ENCODE results near the gene SEMA3E. TPM values are rescaled to one million over a fixed set of nuclear protein-coding genes. Genes with fewer than 3 reads are reported as not detected.

The SEMA3E gene
- total RNA-seq, 1 donor from 2014 or later = 0.24 TPM

DNA sequence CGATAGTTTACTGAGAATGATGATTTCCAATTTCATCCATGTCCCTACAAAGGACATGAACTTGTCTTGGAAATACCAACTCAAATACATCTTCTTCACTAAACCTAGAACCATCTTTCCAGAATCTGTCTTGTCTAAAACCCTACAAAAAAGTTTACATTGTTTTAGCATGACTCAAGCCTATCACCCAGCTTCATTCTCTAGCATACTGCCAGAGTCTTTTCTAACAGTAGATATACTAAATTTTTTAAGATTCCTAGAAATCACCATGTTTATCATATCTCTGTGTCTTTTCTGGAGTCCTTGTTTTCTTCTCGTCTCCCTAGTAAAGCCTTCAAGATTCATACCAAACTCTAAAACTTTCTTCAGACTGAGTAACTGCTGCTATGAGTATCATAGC, 129.7 kb downstream of the SEMA3E start:
- ATAC-seq (no peak), DNase-seq (ENCODE audit: missing footprints) (no peak)
- intact Hi-C loops (cut with DNase I) = no loop called here

DNA sequence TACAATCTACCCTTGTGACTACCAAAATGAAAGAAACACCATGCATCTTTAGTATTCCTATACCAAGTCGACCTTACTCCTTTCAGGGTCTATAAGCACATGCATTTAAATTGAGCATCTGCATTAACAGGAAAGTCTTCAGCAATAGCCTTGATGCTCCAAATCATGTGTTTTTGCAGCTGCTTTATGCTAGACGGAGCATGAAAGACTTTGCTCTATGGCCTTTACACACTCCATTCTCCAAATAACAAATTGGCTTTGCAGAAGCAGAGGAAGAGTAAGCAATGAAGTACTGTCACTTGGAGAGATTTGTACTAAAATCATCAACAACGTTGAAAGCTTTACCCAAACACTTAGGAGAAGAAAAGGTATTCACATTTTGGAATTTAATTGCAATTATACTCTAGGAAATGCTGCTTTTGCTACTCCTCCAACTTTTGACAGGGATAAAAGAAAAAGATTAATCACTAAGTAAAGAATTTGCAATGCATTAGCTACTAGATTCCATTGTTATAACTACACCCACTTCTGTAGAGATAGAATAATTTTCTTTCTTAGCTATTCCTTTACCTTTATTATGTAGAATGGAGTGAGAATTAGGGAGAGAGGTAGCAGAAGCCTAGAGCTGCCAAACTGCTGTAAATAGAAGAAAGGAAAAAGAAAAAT, 131.8 kb downstream of the SEMA3E start:
- DNase-seq (ENCODE audit: missing footprints) = no peak

DNA sequence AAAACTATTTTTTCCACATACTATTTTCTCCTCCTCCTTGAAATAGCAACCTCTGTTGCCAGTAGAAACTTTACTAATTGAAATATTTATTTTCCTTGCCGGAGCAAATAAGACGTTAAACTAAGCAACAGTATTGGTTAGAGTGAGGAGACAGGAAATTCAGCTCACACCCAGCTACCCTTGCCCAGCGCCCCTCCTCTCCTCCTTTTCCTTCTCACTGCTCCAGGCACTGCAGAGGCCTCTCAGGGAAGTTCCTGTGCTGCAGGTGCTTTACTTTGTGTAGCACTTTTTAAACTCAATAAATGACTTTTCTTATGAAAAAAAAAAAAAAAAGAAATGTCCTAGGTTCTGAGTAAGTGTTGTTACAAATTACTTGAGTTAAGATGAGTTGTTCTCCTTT, 134.0 kb downstream of the SEMA3E start:
- DNase-seq (ENCODE audit: missing footprints) (no peak), ATAC-seq (no peak)
- intact Hi-C loops (cut with DNase I) = no loop called here

More for the DNA sequence above, 131.8 kb downstream of the SEMA3E start:
- intact Hi-C loops (cut with DNase I) = no loop called here
- ATAC-seq = no peak

DNA sequence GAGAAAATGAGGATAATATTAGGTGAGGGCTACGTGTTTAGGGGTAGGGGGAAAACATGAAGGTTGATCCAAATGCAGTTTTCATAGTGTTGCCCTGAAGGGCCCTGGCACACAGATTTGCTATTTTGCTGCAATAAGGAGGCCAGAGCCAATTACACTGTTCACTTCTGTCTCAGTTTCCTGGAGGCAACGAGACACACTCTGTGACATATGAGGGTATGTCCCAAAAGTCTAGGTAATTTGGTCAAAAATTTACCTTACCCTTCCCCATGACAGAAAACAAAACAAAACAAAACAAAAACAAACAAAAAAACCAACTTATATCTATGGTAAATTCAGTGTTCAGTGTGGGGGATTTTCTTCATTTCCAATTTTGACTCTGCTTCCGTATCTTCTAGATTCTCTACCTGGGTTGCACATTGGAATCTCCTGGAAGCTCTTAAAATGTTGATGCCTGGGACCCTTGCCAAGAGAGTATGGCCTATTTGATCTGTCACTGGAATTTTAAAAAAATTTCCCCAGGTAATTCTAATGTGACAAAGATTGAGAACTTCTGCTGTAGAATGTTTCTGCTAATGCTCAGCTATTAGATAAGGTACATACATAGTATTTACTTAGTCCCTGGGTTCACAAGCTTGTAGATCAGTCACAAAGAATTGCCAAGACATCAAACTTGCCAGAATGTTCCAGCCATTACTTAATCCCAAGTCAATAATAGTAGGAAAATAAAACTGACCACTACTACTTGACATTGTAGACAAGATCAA, 139.5 kb downstream of the SEMA3E start:
- intact Hi-C loops (cut with DNase I) = no loop called here
- DNase-seq (ENCODE audit: missing footprints) (no peak), ATAC-seq (no peak)

DNA sequence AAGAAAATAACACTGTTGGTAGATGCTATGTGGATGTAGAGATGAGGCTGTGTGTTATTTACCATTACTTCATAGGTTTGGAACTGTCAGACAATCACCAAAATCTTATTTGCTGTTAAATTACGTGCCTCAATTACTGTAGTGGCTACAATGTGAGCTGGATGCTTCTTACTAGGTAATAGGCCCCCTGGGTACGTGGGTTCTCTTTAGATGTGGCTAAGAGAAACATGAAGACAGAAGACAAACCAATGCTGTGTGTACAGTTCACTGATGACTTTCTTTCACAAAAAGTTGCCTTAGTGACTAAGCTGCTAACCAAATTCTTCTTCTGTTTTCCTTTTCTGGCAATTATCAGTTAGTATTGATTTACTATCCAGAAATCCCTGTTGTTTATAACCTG, 144.6 kb downstream of the SEMA3E start:
- no peak for ATAC-seq
- no peak for DNase-seq (ENCODE audit: missing footprints)
- intact Hi-C loops (cut with DNase I) = no loop called here

DNA sequence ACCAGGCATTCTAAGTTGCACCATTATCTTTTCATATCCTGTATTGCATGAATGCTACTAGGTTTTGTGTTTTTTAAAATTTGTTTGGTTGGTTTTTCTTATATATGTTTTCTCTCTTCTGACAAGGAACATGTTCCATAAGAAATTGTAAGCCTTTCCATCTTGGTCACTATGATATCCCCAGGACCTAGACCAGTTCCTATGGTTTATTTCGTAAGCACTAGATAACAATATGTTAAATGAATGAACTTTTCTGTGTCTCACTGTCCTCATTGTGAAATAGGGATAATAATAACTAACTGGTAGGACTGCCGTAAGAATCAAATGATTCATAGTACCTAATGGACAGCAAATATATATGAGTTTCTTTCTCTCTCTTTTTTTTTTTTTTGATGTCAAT, 146.3 kb downstream of the SEMA3E start:
- DNase-seq (ENCODE audit: missing footprints) = no peak
- ATAC-seq = no peak
- intact Hi-C loops (cut with DNase I) = no loop called here

DNA sequence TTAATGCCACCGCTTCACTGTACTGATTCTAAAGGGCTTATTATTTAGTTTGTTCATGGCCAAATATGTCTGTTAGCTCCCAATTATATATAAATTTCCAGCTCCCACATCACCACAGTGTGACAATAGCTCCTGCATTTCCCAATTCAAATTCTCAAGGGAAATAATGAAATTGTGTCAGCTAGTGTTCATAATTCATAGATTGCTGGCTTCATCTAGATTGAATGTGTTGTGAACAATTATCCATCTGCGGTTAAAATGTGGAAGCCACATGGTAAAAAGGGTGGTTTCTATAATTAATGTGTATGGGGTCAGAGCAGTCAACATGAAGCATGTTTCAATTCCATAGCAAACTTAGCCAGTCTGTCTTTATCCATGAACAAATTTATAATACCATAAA, 154.3 kb downstream of the SEMA3E start:
- intact Hi-C loops (cut with DNase I) = no loop called here
- DNase-seq (ENCODE audit: missing footprints) = no peak
- ATAC-seq = no peak

DNA sequence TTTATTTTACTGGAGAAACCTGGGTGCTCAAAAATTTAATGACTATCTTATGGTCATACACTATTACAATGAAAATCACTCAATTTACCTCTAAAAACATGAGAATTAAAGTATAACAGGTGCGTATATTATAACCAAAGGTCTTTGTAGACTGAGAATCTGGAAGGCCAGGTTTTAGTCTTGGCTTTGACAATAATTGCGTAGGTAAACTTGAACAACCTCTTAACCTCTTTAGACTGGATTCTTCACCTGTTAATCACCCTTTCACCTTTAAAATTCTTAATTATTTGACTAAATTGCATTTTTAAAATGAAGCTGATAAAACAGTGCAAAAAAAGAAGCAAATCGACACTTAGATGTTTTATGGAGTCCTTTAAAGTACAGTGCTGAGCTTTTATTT, 156.1 kb downstream of the SEMA3E start:
- intact Hi-C loops (cut with DNase I) = no loop called here
- ATAC-seq (no peak), DNase-seq (ENCODE audit: missing footprints) (no peak)

DNA sequence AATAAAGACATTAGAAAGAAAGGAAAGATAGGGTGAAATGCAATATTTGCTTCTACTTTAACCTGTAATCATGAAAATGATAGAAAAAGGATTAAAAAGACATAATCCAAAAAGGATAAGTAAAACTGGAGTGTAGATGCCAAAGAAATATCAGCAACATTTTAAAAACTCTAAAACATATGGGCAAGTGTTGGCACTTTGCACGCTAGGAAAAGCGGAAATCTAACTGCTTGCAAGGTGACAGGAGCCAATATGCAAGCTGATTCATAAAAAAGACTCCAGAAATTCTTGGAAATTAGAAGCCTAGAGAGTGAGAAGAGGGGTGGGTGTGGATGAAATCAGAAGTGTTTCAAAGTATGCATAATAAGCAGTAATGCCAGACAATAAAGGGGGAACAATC, 161.1 kb downstream of the SEMA3E start:
- ATAC-seq (no peak), DNase-seq (ENCODE audit: missing footprints) (no peak)
- intact Hi-C loops (cut with DNase I) = no loop called here

DNA sequence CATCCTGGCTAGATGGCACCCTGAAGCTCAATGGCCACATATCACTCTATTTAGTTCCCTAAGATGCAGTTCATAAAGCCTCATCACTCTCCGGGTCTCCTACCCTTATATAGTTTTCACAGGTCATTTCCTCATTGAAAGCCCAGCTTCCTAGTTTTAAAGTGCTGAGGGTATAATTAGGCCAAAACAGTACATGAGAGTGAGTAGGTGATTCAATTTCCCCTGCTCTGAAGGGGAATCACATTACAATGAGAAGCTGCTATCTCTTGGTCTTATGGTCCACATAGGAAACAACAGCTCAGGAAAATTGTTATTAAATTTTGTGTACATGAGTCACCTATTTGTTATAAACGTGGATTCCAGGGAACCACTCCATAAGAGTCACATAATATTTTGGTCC, 162.0 kb downstream of the SEMA3E start:
- ATAC-seq = no peak
- intact Hi-C loops (cut with DNase I) = no loop called here
- no peak for DNase-seq (ENCODE audit: missing footprints)

DNA sequence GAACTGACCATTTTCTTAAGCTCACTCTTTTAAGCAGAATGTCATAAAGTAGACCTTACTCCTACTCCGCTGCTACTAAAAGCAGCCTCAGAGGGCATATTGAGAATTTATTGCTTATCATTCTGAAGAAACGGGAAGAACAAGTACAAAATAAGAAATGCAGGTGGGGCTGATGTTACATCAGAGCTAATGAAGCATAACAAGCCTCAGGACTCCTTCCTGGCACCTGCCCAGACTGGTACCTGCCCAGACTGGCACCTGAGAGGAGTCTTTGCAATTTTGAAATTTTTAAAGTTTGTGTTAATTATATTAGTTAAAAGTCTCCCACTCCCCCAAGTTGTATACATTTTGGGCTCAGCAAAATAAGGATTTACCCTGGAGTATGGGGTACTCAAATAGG, 162.4 kb downstream of the SEMA3E start:
- ATAC-seq = no peak
- DNase-seq (ENCODE audit: missing footprints) = no peak
- intact Hi-C loops (cut with DNase I) = no loop called here

DNA sequence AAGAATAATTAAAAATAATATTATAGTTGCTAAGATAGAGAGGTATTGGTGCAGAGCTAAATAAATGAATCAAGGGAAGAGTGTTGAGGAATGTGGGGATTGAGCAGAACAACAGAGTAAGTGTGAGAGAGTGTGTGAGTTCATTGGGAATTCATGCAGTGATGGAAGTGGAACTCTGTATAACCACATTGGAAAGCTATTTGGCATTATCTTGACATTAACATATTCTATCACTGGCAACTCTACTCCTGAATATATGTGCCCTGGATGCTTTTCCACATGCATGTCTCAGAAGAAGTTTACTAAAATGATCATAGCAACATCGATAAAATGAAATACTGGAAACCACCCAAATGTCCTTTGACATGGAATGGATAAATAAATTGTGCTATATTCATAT, 164.1 kb downstream of the SEMA3E start:
- intact Hi-C loops (cut with DNase I) = no loop called here
- no peak for ATAC-seq

DNA sequence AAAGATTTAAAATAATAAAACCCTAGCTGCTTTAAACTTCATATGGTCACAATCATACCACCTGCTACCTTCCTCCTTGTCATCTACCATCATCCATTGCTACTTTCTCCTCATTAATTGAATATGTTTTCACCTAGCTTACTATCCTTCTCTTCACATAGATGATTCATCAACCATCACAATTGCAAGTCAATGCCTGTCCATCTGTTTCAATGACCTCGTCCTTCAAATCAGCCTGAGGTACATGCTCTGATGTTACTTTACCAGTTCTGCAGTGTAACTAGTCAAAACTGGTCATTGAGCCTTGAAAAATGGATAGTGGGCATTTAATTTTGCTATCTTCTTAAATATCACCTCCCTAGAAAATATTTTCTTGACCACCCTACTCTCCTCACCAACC, 164.7 kb downstream of the SEMA3E start:
- ATAC-seq = no peak
- DNase-seq (ENCODE audit: missing footprints) = no peak
- intact Hi-C loops (cut with DNase I) = no loop called here

More for the DNA sequence above, 164.1 kb downstream of the SEMA3E start:
- DNase-seq (ENCODE audit: missing footprints) = no peak

DNA sequence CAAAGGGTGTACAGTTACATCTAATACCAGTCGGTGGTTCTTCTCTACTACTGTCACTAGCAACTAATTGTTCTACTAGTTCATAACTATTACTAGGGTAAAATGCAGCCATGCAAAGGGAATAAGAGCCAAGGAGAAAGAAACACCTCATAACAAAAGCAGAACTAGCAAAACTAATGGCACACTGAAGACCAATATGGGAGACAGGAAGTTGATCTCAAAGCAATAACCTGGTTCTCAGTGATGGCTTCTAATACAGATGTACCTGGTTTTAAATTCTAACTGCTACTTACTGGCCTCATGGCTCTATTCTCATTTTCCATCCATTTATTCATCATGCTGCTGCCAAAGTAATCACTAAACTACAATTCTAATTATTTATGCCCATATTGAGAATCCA, 170.3 kb downstream of the SEMA3E start:
- ATAC-seq (no peak), DNase-seq (ENCODE audit: missing footprints) (no peak)
- intact Hi-C loops (cut with DNase I) = no loop called here

DNA sequence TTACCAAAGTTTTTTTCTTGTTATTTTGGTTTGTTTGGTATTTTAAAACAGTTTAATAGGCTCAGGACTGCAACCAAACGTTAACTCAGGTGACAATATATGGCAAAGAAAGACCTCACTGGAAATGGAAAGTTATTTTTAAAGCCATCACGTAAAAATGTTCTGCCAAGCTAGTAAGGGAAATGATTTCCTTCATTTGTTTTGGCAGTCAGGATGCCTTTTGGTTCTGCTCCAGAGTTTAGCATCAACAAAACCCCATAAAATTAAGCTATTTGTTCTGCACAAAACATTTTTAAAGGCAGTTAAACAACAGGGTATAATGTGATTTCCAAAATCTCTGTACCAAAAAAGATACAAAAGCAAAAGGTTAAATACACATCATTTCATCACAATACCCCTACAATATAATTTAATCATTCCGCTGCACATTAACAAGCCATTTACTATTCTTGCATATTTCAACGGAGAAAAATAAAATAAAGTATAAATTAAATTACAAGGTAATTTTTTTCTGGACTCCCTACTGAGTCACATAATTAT, 172.4 kb downstream of the SEMA3E start:
- intact Hi-C loops (cut with DNase I) = no loop called here
- DNase-seq (ENCODE audit: missing footprints) (no peak), ATAC-seq (no peak)

DNA sequence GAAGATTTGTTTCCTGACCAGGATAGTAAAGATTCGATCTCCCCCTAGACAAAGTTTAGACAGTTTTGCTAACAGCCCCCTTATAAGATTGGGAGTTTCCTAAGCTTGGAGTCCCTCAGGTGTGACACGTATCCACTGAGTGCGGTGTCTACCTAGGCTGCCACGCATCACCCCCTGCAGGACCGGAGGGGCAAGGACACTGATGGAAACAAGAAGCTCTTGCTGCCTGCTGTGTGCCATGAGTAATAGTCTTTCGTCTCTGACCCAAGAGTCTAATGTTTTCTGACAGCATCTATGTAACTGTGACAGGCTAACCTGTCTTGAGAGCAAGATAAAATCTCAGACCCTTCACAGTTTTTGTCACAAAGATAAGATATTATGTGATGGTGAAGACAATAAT, 173.5 kb downstream of the SEMA3E start:
- DNase-seq (ENCODE audit: missing footprints) (no peak), ATAC-seq (no peak)
- intact Hi-C loops (cut with DNase I) = no loop called here

DNA sequence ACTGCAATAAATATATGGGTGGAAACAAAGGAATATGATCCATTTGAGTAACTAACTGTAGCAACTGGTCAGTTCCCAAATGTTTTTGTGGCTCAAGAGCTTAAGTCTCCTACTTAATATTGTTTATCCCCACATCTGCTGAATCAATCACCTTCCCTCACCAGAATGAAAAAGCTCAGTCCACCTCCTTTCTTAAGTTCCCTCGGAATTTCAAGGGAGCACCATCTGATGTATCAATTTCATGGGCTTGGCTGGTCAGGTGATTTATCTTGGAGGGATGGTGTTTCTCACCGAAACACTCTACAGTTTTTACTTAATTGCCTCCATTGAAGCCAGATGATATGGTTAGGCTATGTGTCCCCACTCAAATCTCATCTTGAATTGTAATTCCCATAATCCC, 176.6 kb downstream of the SEMA3E start:
- ATAC-seq (no peak), DNase-seq (ENCODE audit: missing footprints) (no peak)
- intact Hi-C loops (cut with DNase I) = no loop called here

DNA sequence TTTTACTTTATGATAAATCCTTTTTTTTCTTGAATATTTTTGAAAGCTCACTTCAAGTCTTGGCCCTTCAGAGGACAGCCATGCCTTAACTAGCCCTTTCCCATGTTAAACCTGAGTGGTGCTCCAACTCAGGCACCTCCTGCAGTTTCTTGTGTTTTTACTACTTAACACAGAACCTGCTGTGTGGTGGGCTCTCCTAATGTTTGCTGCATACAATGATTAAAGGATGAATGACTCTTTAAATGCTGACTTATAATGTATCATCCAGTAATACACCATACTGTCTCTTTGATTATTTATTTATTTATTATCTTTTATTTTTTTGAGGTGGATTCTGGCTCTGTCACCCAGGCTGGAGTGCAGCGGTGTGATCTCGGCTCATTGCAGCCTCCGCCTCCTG, 179.4 kb downstream of the SEMA3E start:
- ATAC-seq (no peak), DNase-seq (ENCODE audit: missing footprints) (no peak)
- intact Hi-C loops (cut with DNase I) = no loop called here

DNA sequence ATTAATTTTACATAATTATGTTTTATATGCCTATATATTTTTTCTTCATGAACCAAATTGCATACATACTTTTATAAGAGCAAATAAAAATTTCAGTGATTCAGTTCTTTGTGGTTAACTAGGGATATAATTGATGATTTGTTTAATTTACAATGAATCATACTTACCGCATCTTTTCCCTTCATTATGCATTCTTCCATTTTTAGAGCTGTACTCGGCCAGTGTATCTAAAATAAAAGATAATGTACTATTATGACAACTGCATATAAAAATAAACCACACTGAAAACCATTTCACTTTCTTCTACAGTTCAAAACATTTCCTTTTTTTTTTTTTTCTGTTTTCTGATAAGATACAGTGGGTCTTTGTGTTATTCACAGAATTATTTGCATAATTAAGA, 179.9 kb downstream of the SEMA3E start:
- intact Hi-C loops (cut with DNase I) = no loop called here
- no peak for DNase-seq (ENCODE audit: missing footprints)
- ATAC-seq = no peak

DNA sequence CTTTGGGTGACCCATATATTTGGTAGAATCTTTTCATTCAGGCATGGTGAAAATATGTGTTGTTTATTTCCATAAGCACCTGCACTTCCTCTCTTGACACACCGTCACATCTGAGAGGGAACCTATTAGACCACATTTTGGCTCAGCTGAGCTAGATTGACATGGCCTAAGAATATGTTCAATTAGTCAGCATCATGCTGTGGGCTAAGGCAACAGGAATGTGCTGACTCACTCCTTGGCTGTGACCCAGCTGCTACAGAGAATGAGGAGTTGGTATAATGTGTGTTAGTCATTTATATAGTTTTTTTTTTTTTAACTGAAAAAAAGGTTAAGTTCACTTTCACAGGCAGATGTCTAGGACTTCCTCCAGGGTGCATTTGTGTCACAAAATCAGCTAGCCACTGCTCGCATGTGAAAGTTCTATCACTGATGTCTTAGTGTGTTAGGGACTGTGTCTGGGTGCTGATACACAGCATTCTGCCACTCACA, 180.6 kb downstream of the SEMA3E start:
- intact Hi-C loops (cut with DNase I) = no loop called here
- DNase-seq (ENCODE audit: missing footprints) = peak; percentile 70
- ATAC-seq = peak; percentile 59
